ENCODE data around the gene CCDC51. TPM values are rescaled to one million over a fixed set of nuclear protein-coding genes. Genes with fewer than 3 reads are reported as not detected.

The CCDC51 gene
- total and polyA plus RNA-seq, 2 donors (not counting 3 experiments of a cell fraction or from before 2014, with no cell fraction given): 11.2 to 11.3 TPM

DNA sequence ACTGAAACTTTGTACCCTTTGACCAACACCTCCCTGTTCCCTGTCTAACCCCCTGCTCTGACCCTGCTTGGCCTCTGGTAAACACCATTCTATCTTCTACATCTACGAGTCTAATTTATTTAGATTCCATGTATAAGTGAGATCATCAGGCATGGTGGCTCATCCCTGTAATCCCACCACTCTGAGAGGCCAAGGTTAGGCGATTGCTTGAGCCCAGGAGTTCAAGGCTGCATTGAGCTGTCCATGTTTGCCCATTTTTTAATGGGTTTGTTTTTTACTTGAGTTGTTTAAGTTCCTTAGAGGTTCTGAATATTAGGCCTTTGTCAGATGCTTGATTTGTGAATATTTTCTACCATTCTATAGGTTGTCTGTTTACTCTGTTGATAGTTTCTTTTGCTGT is 51.0 kb downstream of the CCDC51 start:
- no peaks in the 10 kb centered on the region for H3K9me1 ChIP-seq (replicated peaks; ENCODE audit: control insufficient read depth, extremely low read depth, insufficient read depth, low read length)
- dilution Hi-C loops (cut with MboI; ENCODE audit: extremely low pct_ligation_motif_present, low sequenced_read_pairs): no loop called here
- H3K27me3 ChIP-seq (ENCODE audit: control insufficient read depth in 2 of 2, insufficient read depth in 2 of 2, low read length in 2 of 2): peaks cover 15 to 40% of the 10 kb centered on the region in 2 experiments
- CTCF ChIA-PET: interaction anchor here (1.3 to 3.0 kb wide), 2 partner anchors 12 to 47 kb away, joined by 5 to 15 read pairs; no protein-coding TSS in a partner anchor
- H4K20me1 ChIP-seq (replicated peaks; ENCODE audit: control insufficient read depth, extremely low read depth, insufficient read depth, low read length): no peaks in the 10 kb centered on the region
- H3K4me2 ChIP-seq (ENCODE audit: insufficient read depth, low read length): no peak overlapping the region
- intact Hi-C loops (cut with micrococcal nuclease): no loop called here
- no TSS peak for BruUV-seq (replicated peaks)
- no peak overlapping the region for H3K9ac ChIP-seq (replicated peaks; ENCODE audit: extremely low read depth, insufficient read depth, low read length)
- H3K79me2 ChIP-seq (ENCODE audit: control insufficient read depth, insufficient read depth, low read length): no peaks in the 10 kb centered on the region
- H3K36me3 ChIP-seq (ENCODE audit: control insufficient read depth in 2 of 2, extremely low read depth in 1 of 2, insufficient read depth in 2 of 2, low read length in 2 of 2): no peaks in the 10 kb centered on the region
- TF ChIP-seq FOS (IDR thresholded peaks at IDR 0.05; ENCODE audit: borderline replicate concordance, insufficient read depth, low read length) (no peak), POLR2A (IDR thresholded peaks at IDR 0.05; ENCODE audit: low read depth, low read length) (no peak), JUN (IDR thresholded peaks at IDR 0.05; ENCODE audit: borderline replicate concordance, insufficient read depth, insufficient read length, low read depth) (no peak), POLR2AphosphoS5 (IDR thresholded peaks at IDR 0.05; ENCODE audit: insufficient read depth, low read depth, low read length) (no peak), MYC (IDR thresholded peaks at IDR 0.05; ENCODE audit: low read depth, low read length) (no peak), GATA2 (IDR thresholded peaks at IDR 0.05; ENCODE audit: insufficient read depth, insufficient read length, low read depth, low read length) (no peak), EZH2 (IDR thresholded peaks at IDR 0.05; ENCODE audit: borderline replicate concordance, low read depth, low read length, severe bottlenecking) (no peak)
- TF ChIP-seq, protein P1, sequence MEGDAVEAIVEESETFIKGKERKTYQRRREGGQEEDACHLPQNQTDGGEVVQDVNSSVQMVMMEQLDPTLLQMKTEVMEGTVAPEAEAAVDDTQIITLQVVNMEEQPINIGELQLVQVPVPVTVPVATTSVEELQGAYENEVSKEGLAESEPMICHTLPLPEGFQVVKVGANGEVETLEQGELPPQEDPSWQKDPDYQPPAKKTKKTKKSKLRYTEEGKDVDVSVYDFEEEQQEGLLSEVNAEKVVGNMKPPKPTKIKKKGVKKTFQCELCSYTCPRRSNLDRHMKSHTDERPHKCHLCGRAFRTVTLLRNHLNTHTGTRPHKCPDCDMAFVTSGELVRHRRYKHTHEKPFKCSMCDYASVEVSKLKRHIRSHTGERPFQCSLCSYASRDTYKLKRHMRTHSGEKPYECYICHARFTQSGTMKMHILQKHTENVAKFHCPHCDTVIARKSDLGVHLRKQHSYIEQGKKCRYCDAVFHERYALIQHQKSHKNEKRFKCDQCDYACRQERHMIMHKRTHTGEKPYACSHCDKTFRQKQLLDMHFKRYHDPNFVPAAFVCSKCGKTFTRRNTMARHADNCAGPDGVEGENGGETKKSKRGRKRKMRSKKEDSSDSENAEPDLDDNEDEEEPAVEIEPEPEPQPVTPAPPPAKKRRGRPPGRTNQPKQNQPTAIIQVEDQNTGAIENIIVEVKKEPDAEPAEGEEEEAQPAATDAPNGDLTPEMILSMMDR (IDR thresholded peaks at IDR 0.05; ENCODE audit: extremely low read depth in 1 of 2, insufficient read depth in 1 of 2, low read depth in 1 of 2, low read length in 2 of 2): no peak
- TF ChIP-seq, protein P2, sequence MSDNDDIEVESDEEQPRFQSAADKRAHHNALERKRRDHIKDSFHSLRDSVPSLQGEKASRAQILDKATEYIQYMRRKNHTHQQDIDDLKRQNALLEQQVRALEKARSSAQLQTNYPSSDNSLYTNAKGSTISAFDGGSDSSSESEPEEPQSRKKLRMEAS (IDR thresholded peaks at IDR 0.05; ENCODE audit: insufficient read depth, insufficient read length): no peak
- no peak for FAIRE-seq
- H3K9me3 ChIP-seq (replicated peaks; ENCODE audit: control insufficient read depth, insufficient read depth, low read length): no peaks in the 10 kb centered on the region
- H3K27ac ChIP-seq (ENCODE audit: insufficient read depth, low read depth, low read length): no peak overlapping the region
- H2AFZ ChIP-seq (ENCODE audit: low read depth, low read length): no peak overlapping the region
- POLR2A ChIA-PET: no interaction called here
- no peaks in the 10 kb centered on the region for H3K4me1 ChIP-seq (ENCODE audit: control insufficient read depth, extremely low read depth, insufficient read depth, low read length)
- no peak overlapping the region for H3K4me3 ChIP-seq (replicated peaks in 1 of 3; ENCODE audit: insufficient read depth in 1 of 3, low read depth in 1 of 3, low read length in 3 of 3)
- no peak for DNase-seq (ENCODE audit: low read depth, low spot score)
